Activated B cell treated with CpG ODN at 0.5 μM for 24 hours (primary cell): ENCODE measurements around the gene ETV7. TPM values are rescaled to one million over a fixed set of nuclear protein-coding genes. Genes with fewer than 3 reads are reported as not detected.
A peak's percentile ranks its signal among the peaks of the same experiment; 100 is the strongest.

Source experiments
- ATAC-seq: fragments of 200-7000 bp; cut with Tn5 transposase; one replicate; pipeline ENCODE4 v1.10.0; 2021; ENCODE audit warnings: low read depth, mild to moderate bottlenecking, moderate library complexity
- CTCF ChIA-PET: fragments of 350-600 bp; sonication (Branson Sonifier 250); formaldehyde crosslinking; loops from one replicate; lab custom pipeline; 2021; ENCODE audit warnings: antibody characterized with exemption; lab: Charles Lee
- POLR2A ChIA-PET: fragments of 350-600 bp; sonication (Branson Sonifier 250); formaldehyde crosslinking; loops from one replicate; lab custom pipeline; 2021; ENCODE audit warnings: antibody characterized with exemption; lab: Charles Lee
- DNase-seq: peaks from one replicate; pipeline ENCODE4 v3.0.0; 2022
- H3K27ac Mint-ChIP-seq: one replicate; pipeline ENCODE4 v1.8.0; 2020; ENCODE audit warnings: mixed read lengths
- H3K27me3 Mint-ChIP-seq: one replicate; pipeline ENCODE4 v1.8.0; 2021; ENCODE audit warnings: mixed read lengths
- H3K36me3 Mint-ChIP-seq: one replicate; pipeline ENCODE4 v1.8.0; 2021; ENCODE audit warnings: low read depth, mixed read lengths
- H3K4me1 Mint-ChIP-seq: one replicate; pipeline ENCODE4 v1.8.0; 2021; ENCODE audit warnings: mixed read lengths
- H3K4me3 Mint-ChIP-seq: one replicate; pipeline ENCODE4 v1.8.0; 2020; ENCODE audit warnings: mild to moderate bottlenecking, mixed read lengths
- H3K9me3 Mint-ChIP-seq: one replicate; pipeline ENCODE4 v1.8.0; 2020; ENCODE audit warnings: mixed read lengths
- CTCF ChIP-seq: fragments of 200-600 bp; IDR thresholded peaks from one replicate; pipeline ENCODE4 v1.8.0; 2022; ENCODE audit warnings: antibody characterized with exemption, mild to moderate bottlenecking
- intact Hi-C: fragments of 100-400 bp; cut with micrococcal nuclease; formaldehyde crosslinking; loops from one replicate; pipeline ENCODE4 v1.15.1; 2024
- total RNA-seq: library from RNA; stranded (reverse); gene quantifications from 2 replicates; pipeline ENCODE4 v1.2.3, GENCODE V29; 2022

Gene ETV7
- total RNA-seq, 1 donor from 2014 or later = 0.51 TPM

DNA sequence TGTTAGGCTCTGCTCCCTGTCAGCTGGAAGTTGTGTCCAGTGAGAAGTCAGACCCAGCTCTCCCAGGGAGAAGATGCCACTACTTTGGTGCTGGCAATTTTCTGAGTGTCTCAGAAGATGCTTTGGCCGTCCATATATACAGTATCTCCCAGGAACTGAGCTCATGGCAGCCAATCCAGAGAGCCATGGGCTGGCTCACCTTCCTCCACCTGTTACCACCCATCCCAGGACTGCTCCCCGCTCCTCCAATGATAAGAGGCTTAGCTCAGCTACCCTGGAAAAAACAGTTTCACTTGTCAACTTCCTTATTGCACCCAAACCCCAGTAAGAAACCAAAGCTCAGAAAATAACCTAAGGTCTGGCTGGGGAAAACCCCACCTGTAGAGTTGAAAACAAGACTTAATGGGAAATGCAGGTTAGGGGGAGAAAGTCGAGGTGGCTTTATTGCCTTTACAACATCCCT, 50.7 kb downstream of the ETV7 start, which contains the start of gene BNIP5:
Gene BNIP5, minus strand, starts transcription at position 110 of the 463 bp plus-strand sequence. CDS start 6,198 bp downstream, outside the sequence.
- intact Hi-C loops = no loop called here
- peak within 1 kb of the TSS; percentile 22 for H3K4me3 Mint-ChIP-seq
- H3K36me3 Mint-ChIP-seq = no peaks in the 10 kb centered on the region
- peaks cover 23% of the 10 kb centered on the region for H3K27me3 Mint-ChIP-seq
- peaks cover 28% of the 10 kb centered on the region for H3K4me1 Mint-ChIP-seq
- ATAC-seq (peak; percentile 49), DNase-seq (no peak)
- ChIA-PET CTCF (interaction anchor here (1.1 to 1.9 kb wide), 3 partner anchors 11 to 34 kb away, joined by 3 to 5 read pairs (median 4); no protein-coding TSS in a partner anchor), POLR2A (interaction anchor here (1.3 kb wide), 1 partner anchor 140 kb away, joined by 3 read pairs; the partner anchor contains the start of gene BRPF3)
- H3K27ac Mint-ChIP-seq = peak within 1 kb of the TSS; percentile 62
- no peaks in the 10 kb centered on the region for H3K9me3 Mint-ChIP-seq
- TF ChIP-seq CTCF = no peak

- no peak overlapping the region for H3K27ac Mint-ChIP-seq
- ChIA-PET CTCF (interaction anchor here (1.1 to 1.9 kb wide), 3 partner anchors 11 to 34 kb away, joined by 3 to 5 read pairs (median 4); no protein-coding TSS in a partner anchor), POLR2A (interaction anchor here (1.3 kb wide), 1 partner anchor 139 kb away, joined by 3 read pairs; the partner anchor contains the start of gene BRPF3)
- DNase-seq = no peak
- no peak for TF ChIP-seq CTCF
- H3K36me3 Mint-ChIP-seq = no peaks in the 10 kb centered on the region
- peaks cover 23% of the 10 kb centered on the region for H3K27me3 Mint-ChIP-seq
- ATAC-seq = no peak
- H3K9me3 Mint-ChIP-seq = no peaks in the 10 kb centered on the region
- H3K4me1 Mint-ChIP-seq = peaks cover 28% of the 10 kb centered on the region
- intact Hi-C loops = no loop called here
- H3K4me3 Mint-ChIP-seq = no peak overlapping the region
These were observed 51.2 kb downstream of the ETV7 start for GRCh38 chr6:36336208-36336710.

DNA sequence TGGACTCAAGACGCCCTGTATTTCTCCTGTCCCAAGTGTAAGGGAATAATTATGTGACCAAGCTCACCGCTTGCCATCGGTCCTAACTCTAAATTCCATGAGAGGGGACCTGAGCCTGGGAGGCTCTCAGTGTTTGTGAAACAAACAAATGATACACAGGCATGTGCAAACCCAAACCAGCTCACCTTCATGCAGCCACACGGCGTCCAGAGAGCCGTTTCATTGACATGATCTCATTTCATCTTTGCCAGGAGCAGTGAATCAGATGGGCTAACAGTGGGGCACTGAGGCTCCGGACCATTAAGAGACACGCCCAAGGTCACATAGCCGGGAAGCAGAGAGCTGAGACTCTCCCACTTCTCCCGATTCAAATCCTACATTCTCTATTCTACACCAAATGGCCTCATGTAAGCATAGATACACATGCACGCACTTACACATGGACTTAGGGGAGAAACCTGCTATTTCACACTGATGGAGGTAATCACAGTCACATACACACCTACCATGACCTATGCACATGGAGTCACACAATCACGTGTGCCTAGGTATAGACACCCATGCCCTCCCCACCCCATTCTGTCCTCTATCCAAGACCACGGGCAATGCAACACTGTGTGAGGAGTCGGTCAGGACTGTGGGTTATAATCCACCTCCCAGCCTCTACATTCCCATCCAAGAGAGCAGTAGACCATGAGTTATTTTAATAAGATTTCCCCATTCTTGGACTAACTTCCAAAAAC, 51.8 kb downstream of the ETV7 start:
- H3K4me3 Mint-ChIP-seq = no peak overlapping the region
- no peaks in the 10 kb centered on the region for H3K9me3 Mint-ChIP-seq
- no peaks in the 10 kb centered on the region for H3K36me3 Mint-ChIP-seq
- ATAC-seq (no peak), DNase-seq (no peak)
- H3K27me3 Mint-ChIP-seq = peaks cover 19% of the 10 kb centered on the region
- intact Hi-C loops = no loop called here
- POLR2A ChIA-PET = no interaction called here
- CTCF ChIA-PET = interaction anchor here (1.9 kb wide), 1 partner anchor 25 kb away, joined by 5 read pairs; no protein-coding TSS in a partner anchor
- H3K4me1 Mint-ChIP-seq = peaks cover 24% of the 10 kb centered on the region
- H3K27ac Mint-ChIP-seq = no peak overlapping the region
- no peak for TF ChIP-seq CTCF

DNA sequence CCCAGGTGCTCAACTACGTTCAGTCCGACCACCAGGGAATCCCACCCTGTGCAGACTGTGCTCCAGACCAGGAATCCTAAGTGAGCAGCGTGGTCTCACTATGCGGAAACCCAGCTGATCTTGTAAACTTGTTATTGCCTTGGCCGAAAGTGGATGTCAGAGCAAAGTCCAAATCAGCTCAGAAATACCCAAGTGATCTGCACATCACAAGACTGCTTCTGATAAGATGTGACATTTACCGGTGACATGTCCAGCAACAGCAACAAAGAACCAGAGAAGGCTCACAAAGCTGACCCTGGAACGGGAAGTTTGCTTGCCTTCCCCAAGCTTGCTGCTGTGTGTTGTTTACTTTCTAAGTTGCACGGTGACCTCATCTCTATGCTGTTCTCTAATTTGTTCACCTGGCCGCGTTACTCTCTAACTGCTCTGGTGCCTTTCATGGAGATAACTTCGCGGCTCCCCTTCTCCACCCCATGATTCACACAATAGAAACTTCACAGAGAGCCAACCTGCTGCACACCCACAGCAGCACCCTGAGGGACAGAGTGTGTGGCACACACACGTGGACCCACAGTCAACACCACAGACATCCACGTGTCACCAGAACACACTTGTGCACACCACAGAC, 52.5 kb downstream of the ETV7 start:
- Mint-ChIP-seq H3K4me3 (no peak overlapping the region), H3K27ac (peak overlapping the region; percentile 8), H3K9me3 (no peaks in the 10 kb centered on the region), H3K27me3 (peaks cover 19% of the 10 kb centered on the region), H3K4me1 (peaks cover 19% of the 10 kb centered on the region), H3K36me3 (no peaks in the 10 kb centered on the region)
- intact Hi-C loops = no loop called here
- ATAC-seq = no peak
- ChIA-PET CTCF (no interaction called here), POLR2A (no interaction called here)
- TF ChIP-seq CTCF = no peak
- no peak for DNase-seq
